Activated CD4-positive, alpha-beta T cell treated with anti-CD3 and anti-CD28 coated beads for 36 hours (primary cell): Measurements from ENCODE around the gene THAP4. TPM values are rescaled to one million over a fixed set of nuclear protein-coding genes. Genes with fewer than 3 reads are reported as not detected.

ENCODE experiments used
- ATAC-seq: fragments of 200-7000 bp; cut with Tn5 transposase; one replicate; pipeline ENCODE4 v1.10.0; 2021; ENCODE audit warnings: mild to moderate bottlenecking, moderate library complexity
- CTCF ChIA-PET: fragments of 350-600 bp; sonication (Branson Sonifier 250); formaldehyde crosslinking; loops from one replicate; lab custom pipeline; 2021; ENCODE audit warnings: antibody characterized with exemption; lab: Charles Lee
- POLR2A ChIA-PET: fragments of 350-600 bp; sonication (Branson Sonifier 250); formaldehyde crosslinking; loops from one replicate; lab custom pipeline; 2021; ENCODE audit warnings: antibody characterized with exemption, inconsistent platforms; lab: Charles Lee
- DNase-seq: peaks from one replicate; pipeline ENCODE4 v3.0.0-alpha.2; 2020
- H3K27ac Mint-ChIP-seq: one replicate; pipeline ENCODE4 v1.8.0; 2021; ENCODE audit warnings: mixed read lengths
- H3K27me3 Mint-ChIP-seq: one replicate; pipeline ENCODE4 v1.8.0; 2021; ENCODE audit warnings: mixed read lengths
- H3K36me3 Mint-ChIP-seq: one replicate; pipeline ENCODE4 v1.8.0; 2021; ENCODE audit warnings: low read depth, mixed read lengths
- H3K4me1 Mint-ChIP-seq: one replicate; pipeline ENCODE4 v1.8.0; 2021; ENCODE audit warnings: mixed read lengths
- H3K4me3 Mint-ChIP-seq: one replicate; pipeline ENCODE4 v1.8.0; 2021; ENCODE audit warnings: mild to moderate bottlenecking, moderate library complexity, mixed read lengths
- H3K9me3 Mint-ChIP-seq: one replicate; pipeline ENCODE4 v1.8.0; 2021; ENCODE audit warnings: low read depth, mixed read lengths
- intact Hi-C, 2 experiments: fragments of 100-400 bp; cut with DNase I in 1 of 2; cut with micrococcal nuclease in 1 of 2; formaldehyde crosslinking; loops; one replicate each; pipeline versions ENCODE4 v1.14.2 to v1.15.1; 2022 to 2024; cut with DNase I, micrococcal nuclease
- total RNA-seq, 2 experiments: library from RNA; stranded (reverse); gene quantifications; one replicate each; pipeline ENCODE4 v1.2.3, GENCODE V29; 2021

THAP4 gene
- total RNA-seq, 2 experiments from 2014 or later: 42.5 to 54.1 TPM

DNA sequence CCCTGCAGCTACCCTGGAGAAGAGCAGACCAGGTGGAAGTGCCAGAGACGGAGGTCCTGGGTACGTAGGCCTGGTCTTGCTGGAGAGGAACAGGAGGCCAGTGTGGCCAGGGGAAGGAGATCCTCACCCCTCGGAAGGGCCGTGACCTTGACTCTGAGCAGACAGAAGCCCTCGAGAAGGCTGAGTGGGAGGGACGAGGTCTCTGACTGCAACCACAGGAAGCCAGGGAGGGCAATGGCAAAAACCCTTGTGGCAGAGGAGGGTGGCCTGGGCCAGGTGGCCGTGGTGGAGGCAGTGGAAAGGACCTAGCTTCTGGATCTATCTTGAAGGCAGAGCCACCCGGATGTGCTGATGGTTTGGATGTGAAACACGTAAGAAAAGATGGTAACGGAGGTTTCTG, 28.1 kb downstream of the THAP4 start:
- peak overlapping the region; percentile 49 for H3K4me3 Mint-ChIP-seq
- ATAC-seq (no peak), DNase-seq (peak; percentile 12)
- no peaks in the 10 kb centered on the region for H3K9me3 Mint-ChIP-seq
- H3K4me1 Mint-ChIP-seq: peaks cover 14% of the 10 kb centered on the region
- H3K27ac Mint-ChIP-seq: no peak overlapping the region
- CTCF ChIA-PET: interaction anchor here (0.5 to 1.0 kb wide), 3 partner anchors 13 to 218 kb away, joined by 3 to 4 read pairs (median 4); no protein-coding TSS in a partner anchor
- POLR2A ChIA-PET: no interaction called here
- no peaks in the 10 kb centered on the region for H3K27me3 Mint-ChIP-seq
- intact Hi-C loops: no loop called here
- H3K36me3 Mint-ChIP-seq: peaks cover 3% of the 10 kb centered on the region

DNA sequence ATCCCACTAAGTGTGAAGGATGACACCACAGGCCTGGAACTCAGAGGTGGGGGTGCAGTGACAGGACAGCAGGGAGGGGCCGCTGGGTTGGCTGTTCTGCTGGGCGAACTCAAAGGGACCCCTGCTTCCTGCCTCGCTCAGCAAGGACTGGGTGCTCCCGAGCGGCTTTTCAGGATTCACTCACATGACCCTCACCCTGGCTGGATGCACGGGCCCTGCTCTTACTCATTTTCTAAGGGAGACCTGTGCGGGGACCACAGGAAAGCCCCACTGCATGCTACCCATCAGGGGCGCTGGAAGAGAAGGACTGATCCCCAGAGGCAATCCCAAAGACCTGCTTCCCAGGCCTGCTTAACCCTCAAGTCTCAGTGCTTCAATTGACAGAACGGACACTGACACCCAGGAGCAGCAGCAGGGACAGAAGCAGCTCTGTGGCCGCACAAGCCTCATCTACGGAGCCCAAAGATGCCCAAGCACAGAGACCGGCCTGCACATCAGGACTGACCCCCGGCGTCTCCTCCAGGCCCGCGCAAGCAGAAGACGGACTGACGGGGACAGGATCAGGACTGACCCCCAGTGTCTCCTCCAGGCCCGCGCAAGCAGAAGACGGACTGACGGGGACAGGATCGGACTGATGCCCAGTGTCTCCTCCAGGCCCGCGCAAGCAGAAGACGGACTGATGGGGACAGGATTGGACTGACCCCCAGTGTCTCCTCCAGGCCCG, 29.6 kb downstream of the THAP4 start:
- intact Hi-C loops: no loop called here
- H3K4me3 Mint-ChIP-seq: no peak overlapping the region
- no peak overlapping the region for H3K27ac Mint-ChIP-seq
- no peak for ATAC-seq
- peaks cover 14% of the 10 kb centered on the region for H3K4me1 Mint-ChIP-seq
- ChIA-PET CTCF (no interaction called here), POLR2A (no interaction called here)
- H3K9me3 Mint-ChIP-seq: no peaks in the 10 kb centered on the region
- no peak for DNase-seq
- H3K36me3 Mint-ChIP-seq: peaks cover 7% of the 10 kb centered on the region
- no peaks in the 10 kb centered on the region for H3K27me3 Mint-ChIP-seq

DNA sequence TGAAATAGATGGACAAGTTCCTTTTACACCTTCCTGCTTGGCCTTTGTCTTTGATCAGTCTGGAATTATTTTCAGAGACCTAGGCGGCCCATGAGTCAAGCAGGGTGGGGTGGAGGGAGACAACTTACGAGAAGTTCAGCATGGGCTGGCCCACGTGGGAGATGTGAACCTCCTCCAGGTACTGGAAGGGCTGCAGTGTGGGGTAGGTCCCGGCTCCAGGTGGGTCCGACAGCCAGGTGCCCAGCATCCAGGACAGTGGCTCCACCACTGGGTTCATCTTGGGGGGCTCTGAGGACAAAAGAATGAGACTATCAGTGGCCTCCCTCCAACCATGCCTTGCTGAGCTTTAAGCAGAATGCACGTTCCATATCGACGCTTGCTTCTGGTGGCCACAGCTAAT, 30.8 kb downstream of the THAP4 start:
- Mint-ChIP-seq H3K27ac (no peak overlapping the region), H3K4me3 (no peak overlapping the region), H3K27me3 (no peaks in the 10 kb centered on the region), H3K9me3 (no peaks in the 10 kb centered on the region), H3K36me3 (peaks cover 14% of the 10 kb centered on the region), H3K4me1 (peaks cover 14% of the 10 kb centered on the region)
- ChIA-PET POLR2A (no interaction called here), CTCF (no interaction called here)
- ATAC-seq: no peak
- intact Hi-C loops: no loop called here
- no peak for DNase-seq

DNA sequence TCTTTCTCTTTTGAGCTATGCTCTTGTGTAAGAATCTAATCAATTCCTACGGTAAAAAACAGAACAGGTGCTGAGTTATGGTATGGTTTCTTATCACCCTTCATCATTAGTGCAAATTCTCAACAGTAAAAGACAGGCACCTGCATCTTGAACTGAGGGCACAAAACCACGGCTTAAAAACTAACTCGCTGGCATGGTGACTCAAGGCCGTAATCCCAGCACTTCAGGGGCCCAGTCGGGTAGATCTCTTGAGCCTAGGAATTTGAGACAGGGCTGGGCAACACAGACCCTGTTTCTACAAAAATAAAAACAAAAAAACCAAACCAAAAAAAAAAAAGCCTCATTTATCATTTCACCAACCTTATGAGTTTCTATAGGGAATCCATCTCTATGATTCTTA, 33.3 kb downstream of the THAP4 start:
- ChIA-PET CTCF (interaction anchor here (0.7 kb wide), 1 partner anchor 45 kb away, joined by 3 read pairs; no protein-coding TSS in a partner anchor), POLR2A (no interaction called here)
- ATAC-seq: no peak
- intact Hi-C loops: no loop called here
- Mint-ChIP-seq H3K27ac (no peak overlapping the region), H3K36me3 (peaks cover 26% of the 10 kb centered on the region), H3K27me3 (no peaks in the 10 kb centered on the region), H3K4me3 (no peak overlapping the region), H3K4me1 (peaks cover 3% of the 10 kb centered on the region), H3K9me3 (no peaks in the 10 kb centered on the region)
- DNase-seq: no peak

DNA sequence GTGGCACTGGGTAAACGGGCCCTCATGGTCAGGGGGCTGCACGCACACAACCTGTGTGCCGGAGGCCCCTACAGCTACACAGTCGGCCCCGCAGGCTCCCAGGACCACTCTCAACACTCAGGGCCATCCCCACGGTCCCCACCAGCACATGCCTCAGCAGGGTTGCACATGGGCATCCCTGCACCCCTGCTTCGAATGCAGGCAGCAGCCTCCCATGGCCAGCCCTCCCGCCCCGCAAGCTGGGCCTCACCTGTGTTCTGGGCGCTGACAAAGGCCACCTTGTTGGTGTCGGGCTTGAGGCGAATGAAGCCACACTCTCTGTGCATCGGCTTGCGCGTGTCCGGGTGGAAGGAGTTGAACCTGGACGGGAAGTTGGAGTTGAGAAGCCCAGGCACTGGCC, 34.2 kb downstream of the THAP4 start:
- intact Hi-C loops: no loop called here
- no peak overlapping the region for H3K4me3 Mint-ChIP-seq
- DNase-seq: no peak
- POLR2A ChIA-PET: interaction anchor here (0.6 kb wide), 1 partner anchor 39 kb away, joined by 3 read pairs; no protein-coding TSS in a partner anchor
- H3K9me3 Mint-ChIP-seq: no peaks in the 10 kb centered on the region
- CTCF ChIA-PET: no interaction called here
- H3K36me3 Mint-ChIP-seq: peaks cover 30% of the 10 kb centered on the region
- ATAC-seq: no peak
- no peaks in the 10 kb centered on the region for H3K4me1 Mint-ChIP-seq
- H3K27ac Mint-ChIP-seq: no peak overlapping the region
- H3K27me3 Mint-ChIP-seq: no peaks in the 10 kb centered on the region

DNA sequence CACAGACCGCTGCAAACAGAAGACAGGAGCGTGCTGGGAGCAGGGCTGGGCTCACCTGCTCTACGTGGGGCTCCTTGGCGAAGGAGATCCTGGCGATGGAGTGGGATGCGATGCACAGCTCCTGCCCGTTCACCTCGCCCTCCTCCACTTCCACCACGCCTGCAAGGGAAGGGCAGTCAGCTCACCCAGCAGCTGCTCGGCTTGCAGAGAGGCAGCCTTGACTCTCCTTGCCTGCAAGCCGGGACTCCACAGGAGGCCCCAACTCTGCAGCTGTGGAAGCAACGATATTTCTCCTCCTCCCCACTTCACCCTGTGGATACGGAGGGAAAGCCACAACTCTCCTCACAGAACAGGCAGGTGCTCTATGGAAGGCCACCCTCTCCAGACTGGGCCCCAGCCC, 35.1 kb downstream of the THAP4 start:
- no peak for DNase-seq
- intact Hi-C loops: no loop called here
- H3K9me3 Mint-ChIP-seq: no peaks in the 10 kb centered on the region
- peaks cover 33% of the 10 kb centered on the region for H3K36me3 Mint-ChIP-seq
- ChIA-PET POLR2A (no interaction called here), CTCF (no interaction called here)
- H3K27me3 Mint-ChIP-seq: no peaks in the 10 kb centered on the region
- H3K27ac Mint-ChIP-seq: no peak overlapping the region
- no peak overlapping the region for H3K4me3 Mint-ChIP-seq
- H3K4me1 Mint-ChIP-seq: no peaks in the 10 kb centered on the region
- no peak for ATAC-seq

DNA sequence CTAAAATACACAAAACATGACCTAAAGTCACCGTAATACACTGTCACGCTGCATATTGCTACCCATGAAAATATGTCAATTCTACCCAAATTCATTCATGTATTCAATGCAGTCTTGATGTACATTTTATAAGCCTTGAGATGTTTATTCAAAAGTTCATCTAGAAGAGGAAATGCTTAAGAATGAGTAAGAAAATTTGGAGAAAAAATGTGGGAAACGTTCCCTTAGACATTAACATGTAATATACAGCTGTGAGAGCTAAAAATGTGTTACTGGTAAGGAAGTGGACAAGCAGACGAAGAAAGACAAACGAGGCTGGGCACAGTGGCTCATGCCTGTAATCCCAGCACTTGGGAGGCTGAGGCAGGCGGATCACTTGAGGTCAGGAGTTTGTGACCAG, 37.3 kb downstream of the THAP4 start:
- ChIA-PET CTCF (no interaction called here), POLR2A (no interaction called here)
- ATAC-seq: no peak
- peaks cover 32% of the 10 kb centered on the region for H3K36me3 Mint-ChIP-seq
- no peak overlapping the region for H3K27ac Mint-ChIP-seq
- no peak overlapping the region for H3K4me3 Mint-ChIP-seq
- no peaks in the 10 kb centered on the region for H3K27me3 Mint-ChIP-seq
- H3K9me3 Mint-ChIP-seq: no peaks in the 10 kb centered on the region
- DNase-seq: no peak
- intact Hi-C loops: no loop called here
- H3K4me1 Mint-ChIP-seq: no peaks in the 10 kb centered on the region

DNA sequence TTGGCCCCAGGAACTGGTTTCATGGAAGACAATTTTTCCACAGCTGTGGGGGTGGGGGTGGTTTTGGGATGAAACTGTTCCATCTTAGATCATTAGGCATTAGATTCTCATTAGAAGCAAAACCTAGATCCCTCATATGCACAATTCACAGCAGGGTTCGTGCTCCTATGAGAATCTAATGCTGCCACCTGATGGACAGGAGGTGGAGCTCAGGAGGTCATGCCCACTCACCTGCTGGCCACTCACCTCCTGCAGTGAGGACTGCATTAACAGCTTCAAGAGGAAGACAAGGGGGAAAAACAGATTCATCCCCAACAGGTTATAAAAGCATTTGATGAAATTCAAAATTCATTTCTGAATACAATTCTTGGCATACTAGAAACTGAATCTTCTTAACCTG, 38.5 kb downstream of the THAP4 start:
- no peaks in the 10 kb centered on the region for H3K9me3 Mint-ChIP-seq

DNA sequence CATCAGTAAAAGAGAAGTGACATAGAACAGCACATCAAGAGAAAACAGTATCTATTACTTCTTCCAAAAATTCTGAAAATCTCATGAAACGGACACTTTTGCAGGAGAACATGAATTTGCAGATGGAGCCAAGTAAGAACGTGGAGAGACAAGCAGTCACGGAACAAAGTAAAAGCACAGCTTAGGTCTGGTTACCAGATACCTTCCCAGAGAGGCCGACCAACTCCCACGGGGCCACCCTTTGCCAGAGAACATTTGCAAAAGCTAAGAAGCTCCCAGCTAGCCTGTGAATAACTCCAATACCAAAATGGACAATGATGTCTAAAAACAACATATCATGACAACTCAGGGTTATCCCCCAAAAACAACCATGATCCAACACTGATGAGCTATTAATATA, 38.9 kb downstream of the THAP4 start:
- CTCF ChIA-PET: no interaction called here
- POLR2A ChIA-PET: no interaction called here
- H3K27me3 Mint-ChIP-seq: no peaks in the 10 kb centered on the region

More for the DNA sequence above, 38.5 kb downstream of the THAP4 start:
- ChIA-PET CTCF (no interaction called here), POLR2A (no interaction called here)
- H3K27ac Mint-ChIP-seq: no peak overlapping the region
- peaks cover 29% of the 10 kb centered on the region for H3K36me3 Mint-ChIP-seq
- no peaks in the 10 kb centered on the region for H3K4me1 Mint-ChIP-seq
- ATAC-seq (no peak), DNase-seq (peak; percentile 18)
- intact Hi-C loops: no loop called here
- no peak overlapping the region for H3K4me3 Mint-ChIP-seq
- no peaks in the 10 kb centered on the region for H3K27me3 Mint-ChIP-seq

DNA sequence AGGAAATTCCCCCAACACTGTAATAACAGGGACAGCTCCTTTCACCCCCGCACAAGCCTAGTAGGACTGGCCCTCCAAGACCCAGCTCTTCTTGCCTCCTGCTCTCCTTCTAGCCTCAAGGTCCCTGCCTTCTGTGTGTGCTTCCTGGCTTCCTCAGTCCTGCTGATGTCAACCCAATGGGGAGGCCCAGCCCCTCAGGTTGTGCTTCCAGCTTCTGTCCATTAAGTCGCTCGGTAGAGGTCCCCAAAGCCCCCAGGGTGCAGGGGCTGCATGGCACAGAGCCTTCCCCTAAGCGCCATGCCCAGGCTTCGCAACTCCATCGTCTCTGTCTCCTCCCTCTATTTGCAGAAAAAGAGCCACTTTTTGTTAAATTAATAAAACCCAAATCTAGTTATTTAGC, 39.4 kb downstream of the THAP4 start:
- intact Hi-C loops: no loop called here
- H3K36me3 Mint-ChIP-seq: peaks cover 27% of the 10 kb centered on the region
- H3K4me3 Mint-ChIP-seq: no peak overlapping the region
- DNase-seq (no peak), ATAC-seq (no peak)
- H3K4me1 Mint-ChIP-seq: no peaks in the 10 kb centered on the region
- H3K27ac Mint-ChIP-seq: no peak overlapping the region
- no peaks in the 10 kb centered on the region for H3K9me3 Mint-ChIP-seq
- ChIA-PET POLR2A (no interaction called here), CTCF (no interaction called here)
- no peaks in the 10 kb centered on the region for H3K27me3 Mint-ChIP-seq

More for the DNA sequence above, 38.9 kb downstream of the THAP4 start:
- Mint-ChIP-seq H3K4me1 (no peaks in the 10 kb centered on the region), H3K9me3 (no peaks in the 10 kb centered on the region), H3K36me3 (peaks cover 27% of the 10 kb centered on the region), H3K4me3 (no peak overlapping the region), H3K27ac (no peak overlapping the region)
- DNase-seq (no peak), ATAC-seq (no peak)
- intact Hi-C loops: no loop called here

DNA sequence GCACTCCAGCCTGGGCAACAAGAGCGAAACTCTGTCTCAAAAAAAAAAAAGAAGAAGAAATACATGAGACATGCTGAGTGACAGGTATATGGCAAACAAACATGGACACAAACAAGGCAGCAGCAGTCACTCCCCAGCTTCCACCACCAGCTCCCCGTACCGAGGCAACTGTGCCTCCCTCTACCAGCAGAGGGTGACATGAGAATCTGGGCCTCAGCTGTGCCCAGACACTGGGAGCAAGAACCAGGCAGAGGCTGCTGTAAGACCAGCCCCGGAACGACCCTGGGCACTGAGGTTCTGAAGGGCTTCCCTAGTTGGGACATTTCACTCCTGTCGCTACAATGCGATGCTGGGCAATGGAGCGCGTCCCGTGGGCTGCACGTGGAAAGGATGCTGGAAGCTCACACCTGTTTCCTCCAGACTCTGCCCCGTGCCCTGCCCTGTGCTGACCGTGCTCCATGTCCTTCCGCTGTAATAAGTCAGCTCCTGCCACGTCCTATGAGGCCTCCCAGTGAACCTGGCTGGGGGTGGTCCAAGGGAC, 41.3 kb downstream of the THAP4 start:
- Mint-ChIP-seq H3K9me3 (no peaks in the 10 kb centered on the region), H3K4me3 (no peak overlapping the region), H3K27ac (no peak overlapping the region), H3K4me1 (no peaks in the 10 kb centered on the region), H3K27me3 (no peaks in the 10 kb centered on the region), H3K36me3 (peaks cover 18% of the 10 kb centered on the region)
- peak; percentile 47 for DNase-seq
- ATAC-seq: peak; percentile 57
- intact Hi-C loops: no loop called here
- ChIA-PET CTCF (interaction anchor here (0.6 to 1.2 kb wide), 6 partner anchors 13 to 224 kb away, joined by 3 to 5 read pairs (median 4); no protein-coding TSS in a partner anchor), POLR2A (no interaction called here)

DNA sequence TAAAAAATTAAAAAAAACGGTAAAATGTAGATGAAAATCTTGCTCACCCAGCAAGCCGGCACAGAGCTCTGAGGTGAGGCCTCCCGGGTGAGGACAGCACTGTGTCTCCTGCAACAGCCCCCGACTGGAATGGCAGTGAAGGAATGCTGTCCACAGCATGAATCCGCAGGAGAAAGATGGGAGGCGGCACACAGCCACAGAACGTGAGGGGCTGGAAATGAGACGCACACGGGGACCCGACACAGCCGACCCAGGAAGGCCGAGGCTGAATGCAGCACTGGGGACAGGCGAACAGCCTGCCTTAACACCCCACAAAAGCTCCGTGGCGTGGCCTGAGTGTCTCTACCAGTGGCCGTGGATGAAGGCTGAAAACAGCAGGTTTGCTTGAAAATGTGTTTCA, 43.7 kb downstream of the THAP4 start:
- H3K27me3 Mint-ChIP-seq: no peaks in the 10 kb centered on the region
- POLR2A ChIA-PET: interaction anchor here (0.6 kb wide), 1 partner anchor 52 kb away, joined by 3 read pairs; no protein-coding TSS in a partner anchor
- no peak for ATAC-seq
- H3K9me3 Mint-ChIP-seq: peaks cover 2% of the 10 kb centered on the region
- H3K27ac Mint-ChIP-seq: no peak overlapping the region
- CTCF ChIA-PET: no interaction called here
- H3K36me3 Mint-ChIP-seq: peaks cover 7% of the 10 kb centered on the region
- H3K4me3 Mint-ChIP-seq: no peak overlapping the region
- H3K4me1 Mint-ChIP-seq: no peaks in the 10 kb centered on the region
- DNase-seq: no peak
- intact Hi-C loops: no loop called here
